ENCODE data around the gene CCDC188.

The CCDC188 gene

GRCh38 chr22:20131859-20132685 lies 18.8 kb downstream of the CCDC188 start:
- no peak for DNase-seq

GRCh38 chr22:20131597-20131858 lies 19.3 kb downstream of the CCDC188 start, which contains the start of gene ZDHHC8:
Gene ZDHHC8, plus strand, starts transcription at chr22:20131804. Its CDS starts 144 bp downstream, at chr22:20131948.
- peak in 1 of 2 donors; percentile 51 for DNase-seq

- peak; percentile 63 to 77 for DNase-seq
These were observed 19.9 kb downstream of the CCDC188 start for GRCh38 chr22:20130731-20131596.

GRCh38 chr22:20130319-20130718 lies 20.5 kb downstream of the CCDC188 start:
- DNase-seq: no peak

GRCh38 chr22:20129747-20130014 lies 21.2 kb downstream of the CCDC188 start:
- DNase-seq: no peak

- no peak for DNase-seq
These were observed 21.7 kb downstream of the CCDC188 start for GRCh38 chr22:20128902-20129746.

- no peak for DNase-seq
These were observed 22.3 kb downstream of the CCDC188 start for GRCh38 chr22:20128619-20128901.

GRCh38 chr22:20127869-20128618 lies 22.8 kb downstream of the CCDC188 start:
- DNase-seq: no peak

GRCh38 chr22:20127318-20127868 lies 23.5 kb downstream of the CCDC188 start:
- no peak for DNase-seq

- no peak for DNase-seq
These were observed 24.4 kb downstream of the CCDC188 start for GRCh38 chr22:20126284-20127029.

- no peak for DNase-seq
These were observed 25.4 kb downstream of the CCDC188 start for GRCh38 chr22:20125201-20126174.

- no peak for DNase-seq
These were observed 26.6 kb downstream of the CCDC188 start for GRCh38 chr22:20124083-20124787.

- no peak for DNase-seq
These were observed 27.3 kb downstream of the CCDC188 start for GRCh38 chr22:20123366-20124082.

GRCh38 chr22:20121856-20122415 lies 28.9 kb downstream of the CCDC188 start:
- DNase-seq: no peak

GRCh38 chr22:20118300-20119020 lies 32.4 kb downstream of the CCDC188 start:
- no peak for DNase-seq

GRCh38 chr22:20117633-20118299 lies 33.1 kb downstream of the CCDC188 start:
- no peak for DNase-seq

GRCh38 chr22:20116951-20117632 lies 33.8 kb downstream of the CCDC188 start, which contains the start of gene TRMT2A:
Gene TRMT2A, minus strand, starts transcription at chr22:20117226. Its CDS starts 320 bp downstream, at chr22:20116906.
- peak; percentile 90 to 95 for DNase-seq
